Measurements from ENCODE around the gene CACNB1.
"Not testable (repeated sequence)": the region's sequence is repeated elsewhere in the genome, so short reads cannot be mapped to it uniquely, and the experiment has no call there.

The CACNB1 gene

GRCh38 chr17:39174920-39175694, 22.4 kb downstream of the CACNB1 start:
- DNase-seq (ENCODE audit: low read depth in 2 of 2) = peak; percentile 60 to 73

- no peak for DNase-seq (ENCODE audit: low read depth in 2 of 2)
Observed at GRCh38 chr17:39173526-39174274, 23.8 kb downstream of the CACNB1 start.

DNA sequence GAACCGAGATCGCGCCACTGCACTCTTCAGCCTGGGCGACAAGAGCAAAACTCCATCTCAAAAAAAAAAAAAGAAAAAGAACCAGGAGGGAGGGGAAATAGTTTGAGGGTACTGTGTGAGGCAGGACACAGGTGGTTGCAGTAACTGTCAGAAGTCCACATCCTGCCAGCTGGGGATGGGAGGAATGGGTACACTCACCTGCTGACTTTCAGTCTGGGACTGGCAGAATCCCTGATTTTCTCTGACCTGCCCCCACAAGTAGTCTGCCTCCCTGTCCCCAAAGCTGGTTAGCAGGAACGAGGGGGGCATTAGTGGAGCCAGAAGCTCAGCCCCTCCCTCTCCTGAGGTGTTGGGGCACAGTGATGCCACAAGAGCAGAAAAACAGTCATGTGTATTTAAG, 24.4 kb downstream of the CACNB1 start:
- no peak for DNase-seq (ENCODE audit: low read depth in 2 of 2)

- no peak for DNase-seq (ENCODE audit: low read depth in 2 of 2)
Observed at GRCh38 chr17:39171933-39172332, 25.5 kb downstream of the CACNB1 start.

GRCh38 chr17:39170558-39170957, 26.9 kb downstream of the CACNB1 start:
- no peak for DNase-seq (ENCODE audit: low read depth in 2 of 2)

- no peak for DNase-seq (ENCODE audit: low read depth in 2 of 2)
Observed at GRCh38 chr17:39170109-39170508, 27.4 kb downstream of the CACNB1 start.

DNA sequence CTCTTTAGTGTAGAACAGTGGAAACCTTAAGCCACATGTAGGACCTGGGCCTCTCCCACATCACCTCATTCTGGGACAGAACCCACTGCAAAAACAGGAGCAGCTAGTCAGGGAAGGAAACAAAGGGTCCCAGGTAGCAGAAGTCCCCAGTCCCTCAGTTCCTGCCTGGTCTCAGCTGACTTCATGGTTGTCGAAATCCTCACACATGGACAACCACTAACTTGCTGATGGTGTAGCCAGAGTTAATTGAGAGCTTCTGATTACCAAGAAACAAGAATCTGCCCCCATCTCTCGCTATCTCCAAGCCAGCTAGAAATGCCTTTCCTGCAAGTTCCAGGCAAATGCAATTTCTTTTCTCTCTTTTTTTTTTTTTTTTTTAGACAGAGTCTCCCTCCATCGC, 28.0 kb downstream of the CACNB1 start:
- DNase-seq (ENCODE audit: low read depth in 2 of 2) = no peak

- no peak for DNase-seq (ENCODE audit: low read depth in 2 of 2)
Observed at GRCh38 chr17:39169101-39169500, 28.4 kb downstream of the CACNB1 start.

DNA sequence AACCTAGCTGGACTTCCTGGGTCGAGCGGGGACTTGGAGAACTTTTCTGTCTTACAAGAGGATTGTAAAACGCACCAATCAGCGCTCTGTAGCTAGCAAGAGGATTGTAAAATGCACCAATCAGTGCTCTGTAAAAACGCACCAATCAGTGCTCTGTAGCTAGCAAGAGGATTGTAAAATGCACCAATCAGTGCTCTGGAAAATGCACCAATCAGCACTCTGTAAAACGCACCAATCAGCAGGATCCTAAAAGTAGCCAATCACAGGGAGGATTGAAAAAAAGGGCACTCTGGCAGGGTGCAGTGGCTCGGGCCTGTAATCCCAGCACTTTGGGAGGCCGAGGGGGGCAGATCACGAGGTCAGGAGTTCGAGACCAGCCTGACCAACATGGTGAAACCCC, 29.0 kb downstream of the CACNB1 start:
- not testable (repeated sequence) for DNase-seq (ENCODE audit: low read depth in 2 of 2)

- DNase-seq (ENCODE audit: low read depth in 2 of 2) = no peak
Observed at GRCh38 chr17:39167476-39167875, 30.0 kb downstream of the CACNB1 start.

- DNase-seq (ENCODE audit: low read depth in 2 of 2) = no peak
Observed at GRCh38 chr17:39166437-39167335, 30.8 kb downstream of the CACNB1 start.

GRCh38 chr17:39165841-39166349, 31.6 kb downstream of the CACNB1 start, which contains the start of gene ARL5C:
Gene ARL5C, minus strand, starts transcription at chr17:39166161. Its CDS starts 401 bp downstream, at chr17:39165760.
- no peak for DNase-seq (ENCODE audit: low read depth in 2 of 2)

- DNase-seq (ENCODE audit: low read depth in 2 of 2) = no peak
Observed at GRCh38 chr17:39165178-39165840, 32.2 kb downstream of the CACNB1 start.

DNA sequence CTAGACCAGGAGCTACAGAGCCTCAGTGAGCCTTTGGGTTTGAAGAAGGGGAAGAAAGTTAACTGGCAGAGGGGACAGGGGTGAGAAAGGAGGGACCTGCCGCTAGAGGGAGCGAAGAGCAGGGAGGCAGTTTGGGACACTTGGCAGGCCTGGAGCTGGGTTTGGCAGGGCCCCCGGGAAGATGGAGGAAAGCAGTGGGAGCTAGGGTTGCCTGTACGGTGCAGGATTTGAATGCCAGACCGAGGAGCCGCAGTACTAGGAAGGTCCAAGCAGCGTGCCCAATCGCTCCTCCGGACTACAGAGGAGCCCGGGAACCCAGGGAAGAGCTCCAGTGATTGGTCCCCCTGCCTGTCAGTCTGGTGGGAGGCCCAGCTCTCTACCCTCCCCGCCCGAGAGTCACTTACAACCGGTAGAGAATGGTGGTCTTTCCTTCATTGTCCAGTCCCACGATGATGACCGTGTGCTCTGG, 32.8 kb downstream of the CACNB1 start:
- DNase-seq (ENCODE audit: low read depth in 2 of 2) = peak; percentile 63 to 70

GRCh38 chr17:39161962-39162361, 35.5 kb downstream of the CACNB1 start:
- DNase-seq (ENCODE audit: low read depth in 2 of 2) = no peak

- DNase-seq (ENCODE audit: low read depth in 2 of 2) = no peak
Observed at GRCh38 chr17:39158623-39159022, 38.8 kb downstream of the CACNB1 start.

DNA sequence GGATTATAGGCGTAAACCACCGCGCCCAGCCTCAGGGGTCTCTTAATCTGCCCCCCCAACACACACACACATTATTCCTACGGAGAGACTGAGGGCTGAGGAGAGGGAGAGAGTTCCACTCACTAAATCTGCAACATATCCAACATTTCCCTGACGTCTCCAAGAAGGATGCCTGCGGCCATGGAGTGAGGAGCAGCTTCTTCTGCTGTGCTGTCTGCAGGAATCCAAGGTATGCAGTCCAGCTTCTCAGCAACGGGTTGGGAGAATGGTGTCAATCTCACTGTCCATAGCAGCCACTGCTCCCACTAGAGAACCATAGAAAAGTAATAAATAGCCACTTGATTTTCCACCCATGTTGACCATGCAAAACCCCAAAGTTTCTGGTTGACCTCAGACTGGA, 41.0 kb downstream of the CACNB1 start:
- no peak for DNase-seq (ENCODE audit: low read depth in 2 of 2)

DNA sequence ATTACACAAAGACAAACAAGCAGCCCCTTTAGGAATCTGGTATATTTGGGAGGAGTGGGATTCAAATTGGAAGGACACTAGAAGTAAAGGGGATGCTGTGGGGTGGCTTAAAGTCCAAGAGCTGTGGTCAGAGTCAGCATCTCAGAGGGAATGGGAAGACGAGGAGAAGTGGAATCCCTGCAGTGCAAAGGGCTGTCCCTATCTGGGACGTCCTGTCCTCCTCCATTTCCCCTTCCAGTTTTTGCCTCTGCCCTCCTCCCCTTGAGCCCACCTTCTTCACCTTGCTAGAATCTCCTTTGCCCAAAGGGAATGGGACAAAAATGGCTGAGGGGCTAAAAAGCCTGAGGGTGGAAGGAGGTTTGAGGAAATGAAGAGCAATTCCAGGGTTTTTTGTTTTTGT, 41.8 kb downstream of the CACNB1 start:
- no peak for DNase-seq (ENCODE audit: low read depth in 2 of 2)

GRCh38 chr17:39153599-39154051, 43.8 kb downstream of the CACNB1 start:
- DNase-seq (ENCODE audit: low read depth in 2 of 2) = peak; percentile 82 to 91

- no peak for DNase-seq (ENCODE audit: low read depth in 2 of 2)
Observed at GRCh38 chr17:39151943-39152818, 45.3 kb downstream of the CACNB1 start.
